ENCODE measurements around the gene SLC22A1. TPM values are rescaled to one million over a fixed set of nuclear protein-coding genes. Genes with fewer than 3 reads are reported as not detected.

Gene SLC22A1
- total RNA-seq, 1 experiment from 2014 or later, result 1.2 TPM

GRCh38 chr6:160121981-160122380, 366 bp downstream of the SLC22A1 start (continued):
- no peak for TF ChIP-seq NR3C1 (CRISPR knock-in tag; conservative IDR thresholded peaks at IDR 0.05; ENCODE audit: low read depth)

- no peak for TF ChIP-seq MYBL2 (CRISPR knock-in tag; IDR thresholded peaks at IDR 0.05)
- TF ChIP-seq ZNF317 (CRISPR knock-in tag; IDR thresholded peaks at IDR 0.05; ENCODE audit: borderline replicate concordance, low read depth), result no peak
- TF ChIP-seq AR (CRISPR knock-in tag; IDR thresholded peaks at IDR 0.05), result no peak
- TF ChIP-seq USF2 (CRISPR knock-in tag; IDR thresholded peaks at IDR 0.05), result no peak
- no peak for TF ChIP-seq MLX (CRISPR knock-in tag; IDR thresholded peaks at IDR 0.05)
- TF ChIP-seq SP1 (CRISPR knock-in tag; conservative IDR thresholded peaks at IDR 0.05), result no peak
- TF ChIP-seq TCF7 (CRISPR knock-in tag; IDR thresholded peaks at IDR 0.05; ENCODE audit: low read depth), result no peak
- TF ChIP-seq, protein P1, sequence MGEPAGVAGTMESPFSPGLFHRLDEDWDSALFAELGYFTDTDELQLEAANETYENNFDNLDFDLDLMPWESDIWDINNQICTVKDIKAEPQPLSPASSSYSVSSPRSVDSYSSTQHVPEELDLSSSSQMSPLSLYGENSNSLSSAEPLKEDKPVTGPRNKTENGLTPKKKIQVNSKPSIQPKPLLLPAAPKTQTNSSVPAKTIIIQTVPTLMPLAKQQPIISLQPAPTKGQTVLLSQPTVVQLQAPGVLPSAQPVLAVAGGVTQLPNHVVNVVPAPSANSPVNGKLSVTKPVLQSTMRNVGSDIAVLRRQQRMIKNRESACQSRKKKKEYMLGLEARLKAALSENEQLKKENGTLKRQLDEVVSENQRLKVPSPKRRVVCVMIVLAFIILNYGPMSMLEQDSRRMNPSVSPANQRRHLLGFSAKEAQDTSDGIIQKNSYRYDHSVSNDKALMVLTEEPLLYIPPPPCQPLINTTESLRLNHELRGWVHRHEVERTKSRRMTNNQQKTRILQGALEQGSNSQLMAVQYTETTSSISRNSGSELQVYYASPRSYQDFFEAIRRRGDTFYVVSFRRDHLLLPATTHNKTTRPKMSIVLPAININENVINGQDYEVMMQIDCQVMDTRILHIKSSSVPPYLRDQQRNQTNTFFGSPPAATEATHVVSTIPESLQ (CRISPR knock-in tag; IDR thresholded peaks at IDR 0.05), result no peak
- TF ChIP-seq PREB (CRISPR knock-in tag; IDR thresholded peaks at IDR 0.05; ENCODE audit: borderline replicate concordance), result no peak
- no peak for TF ChIP-seq ZMAT4 (CRISPR knock-in tag; IDR thresholded peaks at IDR 0.05)
- no peak for TF ChIP-seq E2F5 (CRISPR knock-in tag; IDR thresholded peaks at IDR 0.05)
- Mint-ChIP-seq H3K27ac (no peak overlapping the region), H3K36me3 (peaks cover 5% of the 10 kb centered on the region), H3K9me3 (peaks cover 19% of the 10 kb centered on the region), H3K4me3 (no peak overlapping the region), H3K27me3 (ENCODE audit: low read depth) (peaks cover 2% of the 10 kb centered on the region; the same call in 1 of the 2 replicates), H3K4me1 (no peaks in the 10 kb centered on the region)
- POLR2A ChIA-PET, result no interaction called here
- ATAC-seq (no peak), DNase-seq (ENCODE audit: low spot score) (no peak)
- CTCF ChIA-PET, result no interaction called here
Measured at GRCh38 chr6:160122744-160123143, 1.1 kb downstream of the SLC22A1 start.

DNA sequence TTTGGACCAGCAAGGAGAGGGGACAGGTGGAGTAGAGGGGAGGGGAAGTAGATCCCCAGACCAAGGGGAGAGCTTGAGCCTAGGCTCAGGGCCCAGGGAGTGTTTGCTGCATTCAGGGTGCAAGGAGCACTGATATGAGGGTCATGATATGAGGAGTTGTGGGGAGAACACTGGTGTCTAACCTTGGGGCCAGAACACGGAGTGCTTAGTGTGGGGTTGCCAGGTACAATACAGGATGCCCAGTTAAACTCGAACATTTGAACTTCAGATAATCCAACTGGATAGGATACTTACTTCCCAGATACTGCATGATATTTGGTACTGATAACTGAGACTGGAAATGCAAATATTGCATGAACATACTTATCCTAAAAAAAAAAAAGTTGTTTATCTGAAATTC, 2.4 kb downstream of the SLC22A1 start:
- H3K27me3 Mint-ChIP-seq (ENCODE audit: low read depth), result peaks cover 5% of the 10 kb centered on the region
- POLR2A ChIA-PET, result no interaction called here
- H3K4me1 Mint-ChIP-seq, result no peaks in the 10 kb centered on the region
- H3K27ac Mint-ChIP-seq, result no peak overlapping the region
- ATAC-seq, result no peak
- DNase-seq (ENCODE audit: low spot score), result no peak
- H3K4me3 Mint-ChIP-seq, result no peak overlapping the region
- H3K9me3 Mint-ChIP-seq, result peaks cover 14% of the 10 kb centered on the region
- no peaks in the 10 kb centered on the region for H3K36me3 Mint-ChIP-seq
- CTCF ChIA-PET, result no interaction called here
- TF ChIP-seq SP1 (CRISPR knock-in tag; conservative IDR thresholded peaks at IDR 0.05) (no peak), MYBL2 (CRISPR knock-in tag; IDR thresholded peaks at IDR 0.05) (no peak), ETV6 (CRISPR knock-in tag; IDR thresholded peaks at IDR 0.05) (no peak), SOX15 (CRISPR knock-in tag; IDR thresholded peaks at IDR 0.05) (no peak), TP53 (CRISPR knock-in tag; IDR thresholded peaks at IDR 0.05) (no peak), ZMAT4 (CRISPR knock-in tag; IDR thresholded peaks at IDR 0.05) (no peak), GRHL2 (CRISPR knock-in tag; IDR thresholded peaks at IDR 0.05; ENCODE audit: insufficient replicate concordance, severe bottlenecking) (no peak)
- TF ChIP-seq, protein P2, sequence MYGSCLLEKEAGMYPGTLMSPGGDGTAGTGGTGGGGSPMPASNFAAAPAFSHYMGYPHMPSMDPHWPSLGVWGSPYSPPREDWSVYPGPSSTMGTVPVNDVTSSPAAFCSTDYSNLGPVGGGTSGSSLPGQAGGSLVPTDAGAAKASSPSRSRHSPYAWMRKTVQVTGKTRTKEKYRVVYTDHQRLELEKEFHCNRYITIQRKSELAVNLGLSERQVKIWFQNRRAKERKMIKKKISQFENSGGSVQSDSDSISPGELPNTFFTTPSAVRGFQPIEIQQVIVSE (CRISPR knock-in tag; IDR thresholded peaks at IDR 0.05; ENCODE audit: borderline replicate concordance), result no peak
- TF ChIP-seq, protein P3, sequence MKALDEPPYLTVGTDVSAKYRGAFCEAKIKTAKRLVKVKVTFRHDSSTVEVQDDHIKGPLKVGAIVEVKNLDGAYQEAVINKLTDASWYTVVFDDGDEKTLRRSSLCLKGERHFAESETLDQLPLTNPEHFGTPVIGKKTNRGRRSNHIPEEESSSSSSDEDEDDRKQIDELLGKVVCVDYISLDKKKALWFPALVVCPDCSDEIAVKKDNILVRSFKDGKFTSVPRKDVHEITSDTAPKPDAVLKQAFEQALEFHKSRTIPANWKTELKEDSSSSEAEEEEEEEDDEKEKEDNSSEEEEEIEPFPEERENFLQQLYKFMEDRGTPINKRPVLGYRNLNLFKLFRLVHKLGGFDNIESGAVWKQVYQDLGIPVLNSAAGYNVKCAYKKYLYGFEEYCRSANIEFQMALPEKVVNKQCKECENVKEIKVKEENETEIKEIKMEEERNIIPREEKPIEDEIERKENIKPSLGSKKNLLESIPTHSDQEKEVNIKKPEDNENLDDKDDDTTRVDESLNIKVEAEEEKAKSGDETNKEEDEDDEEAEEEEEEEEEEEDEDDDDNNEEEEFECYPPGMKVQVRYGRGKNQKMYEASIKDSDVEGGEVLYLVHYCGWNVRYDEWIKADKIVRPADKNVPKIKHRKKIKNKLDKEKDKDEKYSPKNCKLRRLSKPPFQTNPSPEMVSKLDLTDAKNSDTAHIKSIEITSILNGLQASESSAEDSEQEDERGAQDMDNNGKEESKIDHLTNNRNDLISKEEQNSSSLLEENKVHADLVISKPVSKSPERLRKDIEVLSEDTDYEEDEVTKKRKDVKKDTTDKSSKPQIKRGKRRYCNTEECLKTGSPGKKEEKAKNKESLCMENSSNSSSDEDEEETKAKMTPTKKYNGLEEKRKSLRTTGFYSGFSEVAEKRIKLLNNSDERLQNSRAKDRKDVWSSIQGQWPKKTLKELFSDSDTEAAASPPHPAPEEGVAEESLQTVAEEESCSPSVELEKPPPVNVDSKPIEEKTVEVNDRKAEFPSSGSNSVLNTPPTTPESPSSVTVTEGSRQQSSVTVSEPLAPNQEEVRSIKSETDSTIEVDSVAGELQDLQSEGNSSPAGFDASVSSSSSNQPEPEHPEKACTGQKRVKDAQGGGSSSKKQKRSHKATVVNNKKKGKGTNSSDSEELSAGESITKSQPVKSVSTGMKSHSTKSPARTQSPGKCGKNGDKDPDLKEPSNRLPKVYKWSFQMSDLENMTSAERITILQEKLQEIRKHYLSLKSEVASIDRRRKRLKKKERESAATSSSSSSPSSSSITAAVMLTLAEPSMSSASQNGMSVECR (CRISPR knock-in tag; IDR thresholded peaks at IDR 0.05; ENCODE audit: borderline replicate concordance), result no peak
